Immature natural killer cell (primary cell): ENCODE measurements around the gene LMX1B. TPM values are rescaled to one million over a fixed set of nuclear protein-coding genes. Genes with fewer than 3 reads are reported as not detected.
A peak's percentile ranks its signal among the peaks of the same experiment; 100 is the strongest.

ENCODE experiments used
- DNase-seq, 3 donors: peaks; one replicate each; pipeline ENCODE4 v3.0.0; 2022; ENCODE audit warnings: mixed read lengths in 1 of 3
- H3K27ac Mint-ChIP-seq, 6 donors: one replicate each; pipeline ENCODE4 v1.8.0; 2020; ENCODE audit warnings: mixed read lengths in 6 of 6, mild to moderate bottlenecking in 5 of 6, inconsistent platforms in 4 of 6, moderate library complexity in 3 of 6
- H3K27me3 Mint-ChIP-seq, 3 donors: one replicate each; pipeline ENCODE4 v1.8.0; 2020 to 2021; ENCODE audit warnings: low read depth in 3 of 3, mild to moderate bottlenecking in 3 of 3, mixed read lengths in 3 of 3, moderate library complexity in 3 of 3, inconsistent platforms in 1 of 3
- H3K36me3 Mint-ChIP-seq, 3 donors: one replicate each; pipeline ENCODE4 v1.8.0; 2020; ENCODE audit warnings: mixed read lengths in 3 of 3, inconsistent platforms in 2 of 3, mild to moderate bottlenecking in 2 of 3
- H3K4me1 Mint-ChIP-seq, 2 donors: one replicate each; pipeline ENCODE4 v1.8.0; 2020; ENCODE audit warnings: inconsistent platforms in 2 of 2, mild to moderate bottlenecking in 2 of 2, mixed read lengths in 2 of 2, moderate library complexity in 1 of 2
- H3K4me3 Mint-ChIP-seq, 5 donors: one replicate each; pipeline ENCODE4 v1.8.0; 2020; ENCODE audit warnings: mild to moderate bottlenecking in 5 of 5, mixed read lengths in 5 of 5, inconsistent platforms in 3 of 5, moderate library complexity in 3 of 5
- H3K9me3 Mint-ChIP-seq, 6 donors: one replicate each; pipeline ENCODE4 v1.8.0; 2020; ENCODE audit warnings: mild to moderate bottlenecking in 6 of 6, mixed read lengths in 6 of 6, inconsistent platforms in 4 of 6, moderate library complexity in 3 of 6
- polyA plus RNA-seq, 3 donors: library from polyadenylated mRNA; unstranded; fragments of 300-500 nt; fragmentation: Illumina TruSeq; gene quantifications; one replicate each; pipeline ENCODE4 v1.2.3, GENCODE V29; 2021

The LMX1B gene
- polyA plus RNA-seq, 3 donors from 2014 or later: not detected

DNA sequence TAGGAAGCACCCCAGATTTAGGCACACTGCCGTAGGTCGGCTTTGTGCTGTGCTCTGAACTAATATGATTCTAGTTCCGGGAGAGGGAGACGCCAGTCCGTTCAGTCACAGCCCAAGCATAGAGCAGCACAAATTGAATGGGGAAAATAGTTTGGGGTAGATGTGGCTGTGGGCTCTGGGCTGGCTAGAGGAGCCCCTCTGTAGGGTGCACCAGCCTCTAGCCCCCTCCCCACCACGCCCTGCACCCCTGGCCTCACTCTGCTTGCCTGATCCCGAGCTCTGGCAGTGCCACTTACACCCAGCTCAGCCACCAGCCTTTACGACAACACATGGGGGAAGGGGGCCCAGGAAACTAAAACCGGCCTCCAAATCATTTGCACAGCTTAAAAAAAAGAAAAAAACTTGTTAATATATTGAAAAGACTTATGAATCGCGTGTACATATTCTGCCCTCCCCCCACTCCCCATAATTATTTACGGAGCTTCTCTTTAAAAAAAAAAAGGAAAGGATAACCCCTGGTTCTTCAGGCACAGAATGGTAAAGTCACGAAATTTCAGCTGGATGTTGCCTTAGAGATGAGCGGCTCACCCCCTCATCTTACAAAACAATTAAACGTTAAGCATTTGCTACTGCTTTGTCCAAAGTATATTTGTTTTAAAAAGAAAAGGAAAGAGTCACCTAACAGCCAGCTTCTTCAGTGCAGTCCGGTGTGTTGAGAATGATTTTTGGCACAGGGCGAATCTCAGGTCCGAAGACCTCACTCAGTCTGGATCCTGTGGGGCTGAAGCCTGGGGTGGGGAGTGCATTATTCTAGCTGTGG lies 3.5 kb downstream of the LMX1B start:
- DNase-seq: no peak
- peak overlapping the region in 1 of 5 donors; percentile 48 for H3K4me3 Mint-ChIP-seq
- H3K27me3 Mint-ChIP-seq: peaks cover 51 to 71% (median 52%) of the 10 kb centered on the region in 3 donors
- H3K36me3 Mint-ChIP-seq: peaks cover 0 to 4% (median 0%) of the 10 kb centered on the region in 3 donors
- no peaks in the 10 kb centered on the region for H3K9me3 Mint-ChIP-seq
- peaks cover 20 to 21% of the 10 kb centered on the region in 2 donors for H3K4me1 Mint-ChIP-seq
- H3K27ac Mint-ChIP-seq: peak overlapping the region in 1 of 6 donors; percentile 41

DNA sequence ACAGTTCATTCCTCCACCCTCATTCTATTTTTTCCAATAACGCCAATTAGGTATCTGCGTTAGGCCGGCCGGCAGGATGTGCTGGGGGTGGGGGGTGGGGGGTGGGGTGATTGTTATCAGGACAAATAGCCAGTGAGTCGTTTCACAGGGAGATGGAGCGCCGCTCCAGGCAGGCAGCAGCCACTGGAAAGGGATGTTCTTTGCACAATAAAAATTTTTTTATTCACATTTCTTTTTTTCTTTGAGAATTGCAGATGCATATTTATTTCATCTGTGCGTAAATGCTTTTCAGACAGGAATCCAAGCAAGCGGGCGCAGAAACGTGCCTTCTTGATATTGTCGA lies 4.1 kb downstream of the LMX1B start:
- Mint-ChIP-seq H3K27ac (peak overlapping the region in 2 of 6 donors; percentile 17 to 56), H3K27me3 (peaks cover 53 to 74% (median 53%) of the 10 kb centered on the region in 3 donors), H3K36me3 (peaks cover 0 to 4% (median 0%) of the 10 kb centered on the region in 3 donors), H3K9me3 (no peaks in the 10 kb centered on the region), H3K4me3 (peak overlapping the region in 1 of 5 donors; percentile 22), H3K4me1 (peaks cover 19% of the 10 kb centered on the region in 2 donors)
- no peak for DNase-seq

DNA sequence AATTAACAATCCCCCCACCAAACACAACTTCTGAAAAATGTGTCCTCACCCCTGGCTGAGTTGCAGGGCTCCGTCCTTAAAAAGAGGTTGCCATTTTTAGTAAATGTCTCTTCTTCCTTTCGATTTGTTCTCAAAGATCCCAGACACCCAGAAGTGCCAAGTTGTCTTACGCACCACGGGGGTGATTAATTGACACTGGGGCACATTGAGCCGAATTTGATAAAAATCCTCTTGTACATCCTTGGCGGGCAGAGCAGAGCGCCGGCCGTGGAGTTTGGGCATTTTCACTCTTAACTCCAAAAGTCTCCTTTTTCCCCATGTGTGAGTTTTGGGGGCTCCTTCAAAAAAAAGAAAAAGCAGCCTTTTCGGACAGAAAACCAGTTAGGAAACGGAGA lies 4.5 kb downstream of the LMX1B start:
- no peak for DNase-seq
- Mint-ChIP-seq H3K9me3 (no peaks in the 10 kb centered on the region), H3K4me3 (peak overlapping the region in 2 of 5 donors; percentile 14 to 22), H3K36me3 (peaks cover 0 to 4% (median 0%) of the 10 kb centered on the region in 3 donors), H3K4me1 (peaks cover 16 to 19% of the 10 kb centered on the region in 2 donors), H3K27ac (peak overlapping the region in 2 of 6 donors; percentile 17 to 56), H3K27me3 (peaks cover 49 to 74% (median 54%) of the 10 kb centered on the region in 3 donors)

DNA sequence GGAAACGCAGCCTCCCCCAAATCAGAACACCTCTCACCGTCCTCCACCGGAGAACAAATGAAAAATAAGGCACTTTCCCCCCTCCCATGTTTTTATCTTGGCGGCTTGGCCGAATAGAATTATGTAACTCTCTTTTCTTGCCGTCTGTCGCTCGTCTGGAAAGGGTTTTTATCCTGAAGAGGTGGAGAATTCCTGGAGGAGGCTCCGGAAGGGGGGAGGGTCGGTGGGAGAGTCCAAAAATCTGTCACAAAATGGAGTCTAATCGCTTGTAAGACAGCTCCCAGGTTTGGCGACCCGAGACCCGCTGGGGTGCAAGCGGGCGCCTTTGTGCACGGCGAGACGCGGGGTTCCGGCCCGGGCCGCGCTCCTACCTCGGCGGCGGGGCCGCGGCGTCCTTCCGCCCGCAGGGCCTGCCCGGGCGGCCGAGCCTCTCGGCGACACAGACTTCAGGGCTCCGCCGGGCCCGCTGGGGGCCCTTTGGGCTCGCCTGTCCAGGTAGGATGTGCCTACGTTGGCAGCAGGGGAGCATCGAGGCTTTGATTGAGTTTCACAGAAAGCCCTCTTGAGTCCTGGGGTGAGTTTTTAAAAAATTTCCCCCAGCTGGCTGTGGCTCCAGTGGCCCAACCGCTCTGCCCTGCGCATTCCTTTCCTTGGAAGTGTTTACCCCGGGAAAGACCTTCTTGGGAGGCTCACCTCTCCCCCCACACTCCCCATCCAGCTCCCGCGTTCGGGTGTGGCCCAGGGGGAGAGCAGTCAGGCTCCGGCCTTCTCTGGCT lies 5.0 kb downstream of the LMX1B start:
- peaks cover 0 to 4% (median 0%) of the 10 kb centered on the region in 3 donors for H3K36me3 Mint-ChIP-seq
- peaks cover 53 to 77% (median 58%) of the 10 kb centered on the region in 3 donors for H3K27me3 Mint-ChIP-seq
- H3K4me1 Mint-ChIP-seq: peaks cover 16 to 19% of the 10 kb centered on the region in 2 donors
- peak overlapping the region in 1 of 5 donors; percentile 46 for H3K4me3 Mint-ChIP-seq
- no peak for DNase-seq
- H3K9me3 Mint-ChIP-seq: no peaks in the 10 kb centered on the region
- peak overlapping the region in 1 of 6 donors; percentile 56 for H3K27ac Mint-ChIP-seq

DNA sequence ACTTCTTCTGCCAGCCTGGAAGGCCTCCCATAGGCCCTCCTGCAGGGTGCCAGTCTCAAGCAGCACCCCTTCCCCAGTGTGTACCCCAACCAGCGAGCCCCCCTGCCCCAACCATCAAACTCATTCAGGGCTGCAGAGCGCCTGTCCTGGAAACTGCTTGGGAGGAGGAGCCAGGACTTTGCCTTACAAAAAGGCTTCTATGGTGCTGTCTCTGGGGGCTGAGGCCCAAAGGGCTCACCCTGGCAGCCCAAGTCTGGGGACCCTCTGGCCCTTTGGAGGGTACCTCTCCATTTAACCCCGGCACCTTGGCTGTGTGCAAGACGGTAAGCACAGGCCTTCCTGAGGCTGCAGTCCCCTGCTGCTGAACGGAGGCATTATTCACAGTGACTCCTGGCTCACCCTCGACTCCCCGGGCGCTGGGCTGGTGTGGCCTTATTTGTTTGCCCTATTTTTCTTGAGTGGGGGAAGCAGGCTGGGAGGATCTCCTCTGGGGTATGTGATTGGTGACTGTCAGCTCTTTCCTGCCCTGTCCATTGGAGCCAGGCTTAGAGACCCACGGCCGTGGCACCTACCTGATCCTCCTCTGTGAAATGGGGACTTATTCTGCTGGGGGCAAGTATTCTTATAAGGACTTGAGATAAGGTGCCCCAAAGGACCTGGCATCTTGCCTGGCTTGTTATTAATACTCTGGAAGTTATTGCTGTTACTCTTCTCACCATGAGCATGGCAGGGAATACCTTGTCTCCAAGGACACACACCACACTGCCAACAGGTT lies 5.8 kb downstream of the LMX1B start:
- Mint-ChIP-seq H3K9me3 (no peaks in the 10 kb centered on the region), H3K4me1 (peaks cover 14 to 16% of the 10 kb centered on the region in 2 donors), H3K27ac (no peak overlapping the region), H3K36me3 (peaks cover 0 to 4% (median 0%) of the 10 kb centered on the region in 3 donors), H3K27me3 (peaks cover 51 to 82% (median 58%) of the 10 kb centered on the region in 3 donors), H3K4me3 (peak overlapping the region in 1 of 5 donors; percentile 46)
- no peak for DNase-seq

DNA sequence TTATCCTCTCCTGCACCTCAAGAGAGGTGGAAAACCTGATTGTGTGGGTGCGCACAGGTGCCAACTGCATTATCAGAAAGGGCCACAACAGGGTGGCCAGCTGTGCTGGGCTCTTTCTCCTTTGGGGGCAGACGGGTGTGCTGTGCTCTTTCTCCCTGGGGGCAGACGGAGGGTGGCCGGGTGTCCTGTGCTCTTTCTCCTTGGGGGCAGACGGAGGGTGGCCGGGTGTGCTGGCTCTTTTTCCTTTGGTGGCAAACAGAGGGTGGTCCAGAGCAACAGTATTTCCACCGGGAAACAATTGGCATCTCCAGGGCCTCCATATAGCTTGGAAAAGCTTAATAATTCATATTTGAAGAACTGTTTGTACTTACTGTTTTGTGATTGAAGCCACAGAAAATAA lies 6.8 kb downstream of the LMX1B start:
- peaks cover 0 to 4% (median 0%) of the 10 kb centered on the region in 3 donors for H3K36me3 Mint-ChIP-seq
- DNase-seq: no peak
- no peak overlapping the region for H3K27ac Mint-ChIP-seq
- peaks cover 16 to 21% of the 10 kb centered on the region in 2 donors for H3K4me1 Mint-ChIP-seq
- H3K9me3 Mint-ChIP-seq: no peaks in the 10 kb centered on the region
- H3K4me3 Mint-ChIP-seq: no peak overlapping the region
- peaks cover 53 to 84% (median 60%) of the 10 kb centered on the region in 3 donors for H3K27me3 Mint-ChIP-seq

DNA sequence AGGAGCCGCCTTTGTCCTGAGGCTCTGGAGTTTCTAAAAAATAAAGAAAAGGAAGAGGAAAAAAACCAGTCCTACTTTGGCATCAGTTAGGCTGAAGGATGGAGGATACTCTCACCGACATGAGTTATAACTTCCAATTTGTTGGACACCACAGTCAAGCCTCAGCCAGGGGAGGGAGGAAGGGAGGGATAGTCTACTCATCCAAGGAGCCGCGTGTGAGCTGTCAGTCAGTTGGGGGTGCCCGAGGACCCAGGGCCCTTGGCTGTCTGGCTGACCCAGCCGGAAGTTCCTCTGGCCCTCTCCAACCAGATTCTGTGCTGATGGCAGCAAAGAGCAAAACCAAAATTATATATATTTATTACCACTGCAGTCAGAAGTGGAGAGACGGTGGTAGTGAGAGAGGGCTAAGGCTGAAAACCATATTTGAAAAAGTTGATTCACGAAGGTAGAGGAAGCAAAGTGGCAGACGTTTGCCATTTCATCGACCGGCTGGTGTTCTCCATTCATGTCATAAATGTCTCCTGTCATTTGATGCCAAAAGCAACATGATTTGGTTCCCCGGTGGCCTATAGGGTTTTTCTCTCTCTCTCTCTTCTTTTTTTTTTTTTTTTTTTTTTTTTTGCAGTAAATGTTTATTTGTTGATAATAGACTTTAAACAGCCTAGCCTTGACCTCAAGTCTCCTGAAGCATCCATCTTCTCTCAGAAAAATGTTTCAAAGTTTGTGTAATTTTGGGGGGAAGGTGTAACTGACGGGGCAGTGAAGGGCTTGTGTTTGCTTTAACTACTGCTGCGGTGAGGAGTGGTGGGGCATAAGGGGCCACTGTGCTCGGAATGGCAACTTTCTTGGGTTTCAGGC lies 7.6 kb downstream of the LMX1B start:
- no peak for DNase-seq
- peaks cover 0 to 4% (median 0%) of the 10 kb centered on the region in 3 donors for H3K36me3 Mint-ChIP-seq
- peak overlapping the region in 1 of 6 donors; percentile 20 for H3K27ac Mint-ChIP-seq
- peak overlapping the region in 1 of 5 donors; percentile 33 for H3K4me3 Mint-ChIP-seq
- H3K27me3 Mint-ChIP-seq: peaks cover 56 to 86% (median 61%) of the 10 kb centered on the region in 3 donors
- H3K4me1 Mint-ChIP-seq: peaks cover 20 to 29% of the 10 kb centered on the region in 2 donors
- no peaks in the 10 kb centered on the region for H3K9me3 Mint-ChIP-seq

DNA sequence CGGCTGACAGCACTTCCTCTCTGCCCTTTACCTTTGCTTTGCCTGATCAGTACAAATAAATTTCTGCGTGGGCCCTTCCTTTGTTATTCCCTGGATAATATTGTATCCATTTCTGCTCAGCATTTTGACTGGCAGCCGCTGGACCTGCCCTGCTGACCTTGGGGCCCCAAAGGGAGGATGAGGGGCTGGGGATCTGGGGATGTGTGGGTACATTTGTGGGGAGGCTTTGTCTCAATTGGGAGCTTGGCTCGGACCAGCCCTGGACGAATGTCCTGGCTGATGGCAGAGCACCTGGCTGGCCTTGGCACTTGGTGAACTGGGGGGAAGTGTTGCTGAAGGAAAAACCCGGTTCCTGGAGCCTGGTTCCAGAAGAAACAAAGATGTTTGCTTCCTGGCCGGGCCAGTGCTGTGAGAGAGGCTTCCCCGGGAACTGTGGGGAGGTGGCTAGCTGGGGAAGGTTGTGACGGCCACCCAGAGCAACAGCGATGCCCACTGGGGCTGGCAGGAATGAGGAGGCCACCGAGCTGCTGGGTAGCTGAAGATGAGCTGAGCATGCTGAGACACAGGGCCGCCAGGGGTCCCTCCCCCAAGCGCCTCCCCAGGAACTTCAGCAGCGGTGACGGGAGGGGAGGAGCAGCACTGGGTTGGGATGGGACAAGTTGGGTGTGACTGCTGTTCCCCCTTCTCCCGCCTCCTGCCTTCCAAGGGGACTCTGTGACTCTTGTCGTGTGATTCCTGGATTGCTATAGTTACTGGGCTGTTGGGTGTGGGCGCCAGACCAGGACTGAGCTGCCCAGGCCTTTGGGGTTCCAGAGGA lies 8.4 kb downstream of the LMX1B start:
- peaks cover 24 to 33% of the 10 kb centered on the region in 2 donors for H3K4me1 Mint-ChIP-seq
- no peaks in the 10 kb centered on the region for H3K9me3 Mint-ChIP-seq
- peak overlapping the region in 1 of 6 donors; percentile 20 for H3K27ac Mint-ChIP-seq
- no peak for DNase-seq
- peaks cover 0 to 4% (median 0%) of the 10 kb centered on the region in 3 donors for H3K36me3 Mint-ChIP-seq
- peaks cover 54 to 86% (median 64%) of the 10 kb centered on the region in 3 donors for H3K27me3 Mint-ChIP-seq
- peak overlapping the region in 1 of 5 donors; percentile 33 for H3K4me3 Mint-ChIP-seq

DNA sequence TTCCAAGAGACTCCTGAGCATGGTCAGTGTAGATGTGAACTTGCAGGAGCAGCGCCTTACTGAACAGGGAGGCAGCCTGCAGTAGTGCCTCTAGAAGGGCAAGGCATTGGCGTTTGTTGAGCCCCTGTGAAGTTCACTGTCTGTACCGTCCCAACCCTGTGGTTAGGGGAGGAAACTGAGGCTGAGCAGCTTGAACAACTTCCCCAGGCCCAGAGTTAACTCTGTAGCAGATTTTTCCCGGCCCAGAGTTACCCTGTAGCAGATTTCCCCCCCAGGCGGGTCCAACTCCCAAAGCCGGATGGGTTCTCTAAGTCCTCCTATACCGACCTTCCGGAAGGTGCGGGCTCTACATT lies 9.6 kb downstream of the LMX1B start:
- Mint-ChIP-seq H3K36me3 (peaks cover 0 to 1% (median 0%) of the 10 kb centered on the region in 3 donors), H3K27ac (no peak overlapping the region), H3K9me3 (no peaks in the 10 kb centered on the region), H3K4me3 (no peak overlapping the region), H3K27me3 (peaks cover 51 to 78% (median 66%) of the 10 kb centered on the region in 3 donors), H3K4me1 (peaks cover 21 to 33% of the 10 kb centered on the region in 2 donors)
- no peak for DNase-seq

DNA sequence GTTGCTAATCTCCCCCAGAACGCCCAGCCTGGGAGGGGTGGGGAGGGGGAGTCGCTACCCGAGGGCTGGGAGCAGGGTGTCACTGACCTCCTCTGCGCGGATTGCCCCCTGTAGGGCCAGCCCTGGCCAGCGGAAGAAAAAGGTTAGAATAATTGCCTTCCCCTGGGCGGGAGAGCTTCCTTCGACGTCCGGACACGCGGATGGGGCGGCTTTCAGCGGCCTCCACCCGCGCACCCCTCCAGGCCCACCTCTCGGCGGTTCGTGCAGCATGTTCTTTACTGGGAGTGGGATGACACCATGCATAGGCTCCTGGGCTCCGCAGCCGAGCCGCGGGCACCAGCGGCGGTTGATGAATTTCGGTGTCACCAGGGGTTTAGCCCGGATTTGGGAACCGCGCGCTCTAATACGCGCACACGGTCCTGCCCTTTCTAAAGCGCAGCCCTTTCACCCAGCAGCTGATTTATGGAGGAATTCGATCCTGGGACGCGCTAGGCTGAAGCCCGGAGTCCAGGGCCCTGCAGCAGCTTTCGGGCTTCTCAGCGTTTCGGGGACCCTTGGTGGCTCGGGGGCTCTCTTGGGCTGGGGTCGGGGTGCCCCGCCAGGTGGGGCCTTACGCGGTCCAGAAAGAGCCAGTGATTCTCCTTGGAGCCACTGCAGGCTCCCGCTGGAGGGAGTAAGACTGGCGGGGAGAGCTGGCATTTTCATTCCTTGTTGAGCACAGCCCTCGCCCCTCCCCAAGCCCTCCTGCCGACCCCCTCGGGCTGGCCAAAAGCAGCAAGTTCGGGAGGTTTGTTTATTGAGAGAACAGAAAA lies 10.1 kb downstream of the LMX1B start:
- Mint-ChIP-seq H3K4me3 (no peak overlapping the region), H3K9me3 (no peaks in the 10 kb centered on the region)

DNA sequence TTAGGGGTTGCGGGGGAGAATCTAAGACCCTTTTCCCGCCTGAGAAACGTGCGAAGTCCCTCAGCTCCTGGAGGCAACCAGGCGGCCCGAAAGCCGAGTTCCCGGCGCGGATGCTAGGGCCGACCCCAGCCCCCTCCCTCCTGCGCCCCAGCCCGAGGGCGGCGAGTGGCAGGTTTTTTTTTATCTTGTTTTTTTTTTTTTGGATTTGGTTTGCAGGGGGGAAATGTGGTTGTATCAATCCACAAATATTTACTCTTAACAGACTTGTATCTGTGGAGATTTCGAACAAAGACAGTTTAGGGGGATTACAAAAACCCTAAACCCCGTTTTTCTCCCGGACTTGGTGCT lies 10.7 kb downstream of the LMX1B start:
- DNase-seq: no peak
- Mint-ChIP-seq H3K4me1 (peaks cover 18 to 30% of the 10 kb centered on the region in 2 donors), H3K4me3 (peak overlapping the region in 2 of 5 donors; percentile 63 to 93), H3K9me3 (no peaks in the 10 kb centered on the region), H3K36me3 (no peaks in the 10 kb centered on the region), H3K27me3 (peaks cover 45 to 70% (median 69%) of the 10 kb centered on the region in 3 donors), H3K27ac (peak overlapping the region in 1 of 6 donors; percentile 37)

More for the DNA sequence above, 10.1 kb downstream of the LMX1B start:
- H3K27me3 Mint-ChIP-seq: peaks cover 50 to 73% (median 68%) of the 10 kb centered on the region in 3 donors
- no peak for DNase-seq
- no peaks in the 10 kb centered on the region for H3K36me3 Mint-ChIP-seq
- H3K4me1 Mint-ChIP-seq: peaks cover 20 to 30% of the 10 kb centered on the region in 2 donors
- H3K27ac Mint-ChIP-seq: no peak overlapping the region
